Nephron (organoid): ENCODE data around the gene MYO15B.

Experiments
- H3K27ac Mint-ChIP-seq, 3 experiments: 2 replicates each; pipeline ENCODE4 v1.8.0; 2020; ENCODE audit warnings: mixed read lengths in 3 of 3, mild to moderate bottlenecking in 2 of 3, moderate library complexity in 1 of 3
- H3K27me3 Mint-ChIP-seq: 2 replicates; pipeline ENCODE4 v1.8.0; 2021; ENCODE audit warnings: low read depth, mild to moderate bottlenecking, moderate library complexity, mixed read lengths
- H3K36me3 Mint-ChIP-seq: 2 replicates; pipeline ENCODE4 v1.8.0; 2020; ENCODE audit warnings: low read depth, mixed read lengths
- H3K4me1 Mint-ChIP-seq: 2 replicates; pipeline ENCODE4 v1.8.0; 2020; ENCODE audit warnings: mixed read lengths
- H3K4me3 Mint-ChIP-seq, 3 experiments: 2 replicates each; pipeline ENCODE4 v1.8.0; 2020; ENCODE audit warnings: mild to moderate bottlenecking in 3 of 3, mixed read lengths in 3 of 3, moderate library complexity in 2 of 3
- H3K9me3 Mint-ChIP-seq: 2 replicates; pipeline ENCODE4 v1.8.0; 2020; ENCODE audit warnings: mixed read lengths
- TF ChIP-seq, protein P1 (sequence below), 3 experiments: fragments of 200-600 bp; sonication (generic); IDR thresholded peaks; one replicate each; pipeline ENCODE4 v1.5.0; 2021; ENCODE audit warnings: antibody characterized with exemption in 3 of 3; ENCODE audit not compliant: unreplicated experiment in 3 of 3

MYO15B gene

DNA sequence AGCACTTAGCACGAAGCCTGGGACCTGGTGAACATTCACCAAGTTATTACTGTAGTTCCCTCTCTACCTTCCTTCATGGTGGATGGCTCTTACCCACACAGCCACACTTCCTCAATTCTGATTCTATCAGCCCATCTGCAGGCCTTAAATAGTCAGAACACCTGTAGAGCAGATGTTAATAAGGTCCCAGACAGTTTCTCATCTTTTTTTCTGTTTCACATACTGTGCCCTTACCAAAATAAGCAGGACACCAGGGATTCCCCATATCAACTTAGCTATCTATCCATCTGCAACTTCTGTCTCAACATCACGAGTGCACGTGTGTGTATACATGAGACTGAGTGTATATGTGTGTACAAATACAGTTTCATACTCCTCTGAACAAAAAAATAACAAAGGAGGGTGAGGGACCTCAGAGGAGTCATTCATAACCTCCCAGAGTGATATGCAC is 76.5 kb downstream of the MYO15B start:
- TF ChIP-seq, protein P1, sequence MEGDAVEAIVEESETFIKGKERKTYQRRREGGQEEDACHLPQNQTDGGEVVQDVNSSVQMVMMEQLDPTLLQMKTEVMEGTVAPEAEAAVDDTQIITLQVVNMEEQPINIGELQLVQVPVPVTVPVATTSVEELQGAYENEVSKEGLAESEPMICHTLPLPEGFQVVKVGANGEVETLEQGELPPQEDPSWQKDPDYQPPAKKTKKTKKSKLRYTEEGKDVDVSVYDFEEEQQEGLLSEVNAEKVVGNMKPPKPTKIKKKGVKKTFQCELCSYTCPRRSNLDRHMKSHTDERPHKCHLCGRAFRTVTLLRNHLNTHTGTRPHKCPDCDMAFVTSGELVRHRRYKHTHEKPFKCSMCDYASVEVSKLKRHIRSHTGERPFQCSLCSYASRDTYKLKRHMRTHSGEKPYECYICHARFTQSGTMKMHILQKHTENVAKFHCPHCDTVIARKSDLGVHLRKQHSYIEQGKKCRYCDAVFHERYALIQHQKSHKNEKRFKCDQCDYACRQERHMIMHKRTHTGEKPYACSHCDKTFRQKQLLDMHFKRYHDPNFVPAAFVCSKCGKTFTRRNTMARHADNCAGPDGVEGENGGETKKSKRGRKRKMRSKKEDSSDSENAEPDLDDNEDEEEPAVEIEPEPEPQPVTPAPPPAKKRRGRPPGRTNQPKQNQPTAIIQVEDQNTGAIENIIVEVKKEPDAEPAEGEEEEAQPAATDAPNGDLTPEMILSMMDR (IDR thresholded peaks at IDR 0.05; ENCODE audit: unreplicated experiment in 3 of 3), result no peak
- Mint-ChIP-seq H3K4me3 (peak overlapping the region in 2 of 3 experiments; percentile 40 to 76), H3K36me3 (peaks cover 15% of the 10 kb centered on the region), H3K9me3 (no peaks in the 10 kb centered on the region), H3K27ac (no peak overlapping the region), H3K27me3 (no peaks in the 10 kb centered on the region), H3K4me1 (peaks cover 11% of the 10 kb centered on the region)

DNA sequence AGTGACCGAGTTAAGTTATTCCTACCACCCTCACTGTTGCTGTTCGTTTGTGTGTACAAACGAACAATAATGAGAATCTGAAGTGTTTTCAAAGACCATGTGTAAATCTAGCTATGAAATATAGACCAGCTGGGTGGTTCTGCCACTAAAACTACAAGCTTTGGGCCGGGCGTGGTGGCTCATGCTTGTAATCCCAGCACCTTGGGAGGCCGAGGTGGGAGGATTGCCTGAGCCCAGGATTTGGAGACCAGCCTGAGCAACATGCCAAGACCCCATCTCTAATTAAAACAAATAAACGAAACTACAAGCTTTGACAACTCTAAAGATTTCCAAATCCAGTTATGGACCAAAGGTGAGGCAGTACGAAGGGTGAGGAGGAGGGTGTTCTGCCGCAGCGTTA is 78.4 kb downstream of the MYO15B start:
- peak overlapping the region in 1 of 3 experiments; percentile 41 for H3K27ac Mint-ChIP-seq
- H3K9me3 Mint-ChIP-seq, result no peaks in the 10 kb centered on the region
- no peaks in the 10 kb centered on the region for H3K27me3 Mint-ChIP-seq
- H3K4me3 Mint-ChIP-seq, result peak overlapping the region in 1 of 3 experiments; percentile 82
- peaks cover 11% of the 10 kb centered on the region for H3K4me1 Mint-ChIP-seq
- TF ChIP-seq, protein P1 (IDR thresholded peaks at IDR 0.05; ENCODE audit: unreplicated experiment in 3 of 3), result no peak
- H3K36me3 Mint-ChIP-seq, result peaks cover 23% of the 10 kb centered on the region

DNA sequence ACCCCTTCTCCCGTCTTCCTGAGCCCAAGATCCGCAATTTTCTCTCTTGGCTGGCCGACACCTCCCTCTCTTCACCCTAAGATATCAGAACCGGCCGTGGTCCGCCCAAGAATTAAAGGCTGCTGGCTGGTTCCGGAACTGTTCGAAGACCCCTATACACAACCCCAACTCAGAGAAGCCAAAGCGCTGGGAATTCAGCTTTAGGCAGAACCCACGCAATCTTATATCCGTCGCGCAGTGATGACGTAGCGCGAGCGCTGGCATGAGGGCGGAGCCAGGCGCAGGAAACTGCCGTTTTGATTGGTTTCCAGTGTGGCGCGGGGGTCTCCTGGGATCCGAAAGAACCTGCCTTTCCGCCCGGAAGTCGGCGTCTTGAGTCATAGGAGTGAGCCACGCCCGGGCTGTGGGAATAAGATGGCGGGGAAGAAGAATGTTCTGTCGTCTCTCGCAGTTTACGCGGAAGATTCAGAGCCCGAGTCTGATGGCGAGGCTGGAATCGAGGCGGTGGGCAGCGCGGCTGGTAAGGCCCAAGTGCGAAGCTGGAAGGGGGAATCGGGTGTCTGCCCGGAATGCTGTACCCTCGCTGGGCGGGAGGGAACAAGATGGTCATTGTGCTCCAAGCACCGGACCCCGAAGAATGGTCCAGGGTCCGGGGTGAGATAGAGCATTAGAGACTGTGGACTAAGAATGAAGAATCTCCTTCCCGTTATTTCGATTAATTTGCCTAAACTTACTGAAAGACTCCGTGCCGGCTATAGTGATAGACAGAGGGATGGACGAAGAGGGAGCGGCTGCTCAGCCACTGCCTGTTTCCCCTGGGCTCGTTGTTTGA is 79.6 kb downstream of the MYO15B start, which contains the start of the genes RECQL5 and SAP30BP:
Gene RECQL5, minus strand, starts transcription at position 196 of the 832 bp plus-strand sequence. CDS start 597 bp downstream, outside the sequence.
Gene SAP30BP, plus strand, starts transcription at position 380 of the 832 bp plus-strand sequence. Its CDS starts 35 bp downstream, at position 415.
- Mint-ChIP-seq H3K9me3 (no peaks in the 10 kb centered on the region), H3K27me3 (no peaks in the 10 kb centered on the region), H3K4me1 (peaks cover 11% of the 10 kb centered on the region), H3K36me3 (peaks cover 31% of the 10 kb centered on the region), H3K4me3 (peak within 1 kb of the TSS in 1 of 3 experiments; percentile 82), H3K27ac (peak within 1 kb of the TSS in 1 of 3 experiments; percentile 41)
- TF ChIP-seq, protein P1 (IDR thresholded peaks at IDR 0.05; ENCODE audit: unreplicated experiment in 3 of 3), result no peak

DNA sequence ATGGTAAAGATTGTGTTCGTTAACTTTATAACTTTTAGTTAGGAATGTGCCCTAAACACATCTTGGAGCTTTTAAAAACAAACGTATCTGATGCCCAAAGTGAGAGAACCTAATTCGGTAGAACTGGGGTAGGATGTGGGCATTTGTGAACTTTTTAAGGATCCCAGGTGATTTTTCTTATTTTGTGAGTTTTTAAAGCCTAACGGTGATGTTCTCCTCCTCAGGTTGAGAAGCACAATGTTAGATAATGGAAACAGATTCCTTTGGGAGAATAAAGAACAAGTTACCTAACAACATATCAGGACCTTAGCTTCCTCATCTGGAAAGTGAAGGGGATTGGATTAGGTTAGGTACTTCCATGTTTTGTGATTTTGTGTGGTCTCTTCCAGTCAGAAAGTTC is 80.2 kb downstream of the MYO15B start:
- H3K27ac Mint-ChIP-seq, result no peak overlapping the region
- no peaks in the 10 kb centered on the region for H3K27me3 Mint-ChIP-seq
- peaks cover 11% of the 10 kb centered on the region for H3K4me1 Mint-ChIP-seq
- TF ChIP-seq, protein P1 (IDR thresholded peaks at IDR 0.05; ENCODE audit: unreplicated experiment in 3 of 3), result no peak
- no peak overlapping the region for H3K4me3 Mint-ChIP-seq
- peaks cover 28% of the 10 kb centered on the region for H3K36me3 Mint-ChIP-seq
- no peaks in the 10 kb centered on the region for H3K9me3 Mint-ChIP-seq

DNA sequence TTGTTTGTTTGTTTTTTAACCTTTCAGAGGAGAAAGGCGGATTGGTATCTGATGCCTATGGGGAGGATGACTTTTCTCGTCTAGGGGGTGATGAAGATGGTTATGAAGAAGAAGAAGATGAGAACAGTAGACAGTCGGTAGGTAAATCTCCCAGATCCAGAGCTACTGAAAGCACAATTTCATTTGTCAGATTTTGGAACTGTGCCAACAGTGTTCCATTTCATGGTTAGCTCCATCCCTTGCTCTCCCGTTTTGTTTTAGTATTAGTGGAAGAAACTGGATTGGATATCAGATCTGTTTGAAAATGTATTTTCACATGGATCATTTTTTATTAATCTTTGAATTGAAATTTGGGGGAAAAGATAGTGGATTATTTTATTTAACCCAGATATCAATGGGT is 80.9 kb downstream of the MYO15B start:
- Mint-ChIP-seq H3K36me3 (peaks cover 32% of the 10 kb centered on the region), H3K4me3 (no peak overlapping the region), H3K4me1 (peaks cover 11% of the 10 kb centered on the region), H3K27ac (peak overlapping the region in 2 of 3 experiments; percentile 8 to 16), H3K27me3 (no peaks in the 10 kb centered on the region), H3K9me3 (no peaks in the 10 kb centered on the region)
- TF ChIP-seq, protein P1 (IDR thresholded peaks at IDR 0.05; ENCODE audit: unreplicated experiment in 3 of 3), result no peak
